ENCODE data around the gene GPR162.

- TF ChIP-seq GATA3 (IDR thresholded peaks at IDR 0.05; ENCODE audit: low read depth, low read length) (no peak), GATA2 (IDR thresholded peaks at IDR 0.05; ENCODE audit: low read depth, low read length) (no peak)
Observed at GRCh38 chr12:6775185-6776174, 46.1 kb upstream of the GPR162 start.

Measured in SH-SY5Y (cell line).